Lung (tissue), 12 donors: Measurements from ENCODE around the gene FAM168A. TPM values are rescaled to one million over a fixed set of nuclear protein-coding genes. Genes with fewer than 3 reads are reported as not detected.

Experiments
- ATAC-seq: fragments of 200-7000 bp; cut with Tn5 transposase; one replicate; pipeline ENCODE4 v1.9.1; 2020; ENCODE audit warnings: moderate number of reproducible peaks; ENCODE audit not compliant: insufficient read depth, low FRiP score
- DNase-seq, 3 donors: peaks; one replicate each; pipeline ENCODE4 v3.0.0-alpha.2; 2013 to 2017
- H3K27ac ChIP-seq, 2 donors: one replicate each; pipeline ENCODE4 v1.5.1; 2013; ENCODE audit warnings: mild to moderate bottlenecking in 2 of 2, moderate library complexity in 2 of 2, control low read depth in 1 of 2, inconsistent platforms in 1 of 2, low read depth in 1 of 2, low read length in 1 of 2
- H3K27me3 ChIP-seq, 3 donors: one replicate each; pipeline ENCODE4 v1.5.1; 2013; ENCODE audit warnings: low read length in 2 of 3; ENCODE audit not compliant: control insufficient read depth in 3 of 3, insufficient read depth in 3 of 3
- H3K36me3 ChIP-seq, 4 donors: one replicate each; pipeline ENCODE4 v1.5.1; 2013; ENCODE audit warnings: low read length in 4 of 4, mild to moderate bottlenecking in 1 of 4, moderate library complexity in 1 of 4; ENCODE audit not compliant: control insufficient read depth in 4 of 4, insufficient read depth in 4 of 4
- H3K4me1 ChIP-seq, 5 donors: one replicate each; pipeline ENCODE4 v1.5.1; 2013; ENCODE audit warnings: low read length in 5 of 5, mild to moderate bottlenecking in 2 of 5, moderate library complexity in 1 of 5; ENCODE audit not compliant: control insufficient read depth in 5 of 5, insufficient read depth in 5 of 5
- H3K4me3 ChIP-seq: one replicate; pipeline ENCODE4 v1.5.1; 2013; ENCODE audit warnings: mild to moderate bottlenecking, control low read depth, moderate library complexity
- H3K9ac ChIP-seq, 2 donors: one replicate each; pipeline ENCODE4 v1.5.1; 2013; ENCODE audit warnings: low read length in 2 of 2, control low read depth in 1 of 2; ENCODE audit not compliant: insufficient read depth in 1 of 2
- H3K9me3 ChIP-seq, 4 donors: one replicate each; pipeline ENCODE4 v1.5.1; 2013; ENCODE audit warnings: low read length in 3 of 4, mild to moderate bottlenecking in 1 of 4, moderate library complexity in 1 of 4; ENCODE audit not compliant: control insufficient read depth in 4 of 4, insufficient read depth in 3 of 4
- WGBS, 2 donors: extraction: QIAGEN DNeasy Blood & Tissue Kit; methylation state at CpG; one replicate each; pipeline ENCODE4 v1.1.7; 2013; 5-methylcytosine and 5-hydroxymethylcytosine counted together
- polyA plus RNA-seq, 2 donors: library from polyadenylated mRNA; stranded (reverse); fragments of 200-250 nt; gene quantifications; one replicate each; pipeline ENCODE4 v1.2.1, GENCODE V29; 2013
- total RNA-seq, 2 donors: library from RNA; depleted of rRNA in 1 of 2; stranded (reverse); fragments of >200 nt in 1 of 2; gene quantifications; one replicate each; pipeline ENCODE4 v1.2.1, GENCODE V29; 2014 to 2021
- TF ChIP-seq, protein P1 (sequence below): IDR thresholded peaks from 2 replicates; pipeline ENCODE4 v1.5.1; 2012; ENCODE audit warnings: mild to moderate bottlenecking; ENCODE audit errors: control extremely low read depth, extremely low read depth
- donor health status: control.
- donor health status: control.
- donor health status: Bipolar disorder and iron deficiency.
- donor health status: healthy.
- donor health status: DM: yes; HTN: yes; CAD: no.

Gene FAM168A
- total and polyA plus RNA-seq, 4 donors, result 6.7 to 25.5 (median 17.1) TPM

DNA sequence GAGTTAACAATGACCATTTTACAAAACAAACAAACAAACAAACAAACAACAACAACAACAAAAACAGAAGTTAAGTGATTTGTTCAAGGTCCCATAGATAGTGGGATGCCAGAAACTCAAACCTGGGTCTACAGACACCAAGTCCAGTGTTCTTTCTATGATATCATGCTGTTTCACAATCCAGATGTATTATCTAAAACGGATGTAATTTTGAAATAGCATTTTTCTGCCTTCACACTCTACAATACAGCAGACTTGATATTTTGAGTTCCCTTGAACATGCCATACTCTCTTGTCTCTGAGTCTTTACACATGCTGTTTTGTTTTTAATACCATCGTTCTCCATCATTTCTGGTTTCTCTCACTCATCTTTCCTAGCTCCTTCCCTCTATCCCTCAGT is 117.2 kb downstream of the FAM168A start:
- TF ChIP-seq, protein P1, sequence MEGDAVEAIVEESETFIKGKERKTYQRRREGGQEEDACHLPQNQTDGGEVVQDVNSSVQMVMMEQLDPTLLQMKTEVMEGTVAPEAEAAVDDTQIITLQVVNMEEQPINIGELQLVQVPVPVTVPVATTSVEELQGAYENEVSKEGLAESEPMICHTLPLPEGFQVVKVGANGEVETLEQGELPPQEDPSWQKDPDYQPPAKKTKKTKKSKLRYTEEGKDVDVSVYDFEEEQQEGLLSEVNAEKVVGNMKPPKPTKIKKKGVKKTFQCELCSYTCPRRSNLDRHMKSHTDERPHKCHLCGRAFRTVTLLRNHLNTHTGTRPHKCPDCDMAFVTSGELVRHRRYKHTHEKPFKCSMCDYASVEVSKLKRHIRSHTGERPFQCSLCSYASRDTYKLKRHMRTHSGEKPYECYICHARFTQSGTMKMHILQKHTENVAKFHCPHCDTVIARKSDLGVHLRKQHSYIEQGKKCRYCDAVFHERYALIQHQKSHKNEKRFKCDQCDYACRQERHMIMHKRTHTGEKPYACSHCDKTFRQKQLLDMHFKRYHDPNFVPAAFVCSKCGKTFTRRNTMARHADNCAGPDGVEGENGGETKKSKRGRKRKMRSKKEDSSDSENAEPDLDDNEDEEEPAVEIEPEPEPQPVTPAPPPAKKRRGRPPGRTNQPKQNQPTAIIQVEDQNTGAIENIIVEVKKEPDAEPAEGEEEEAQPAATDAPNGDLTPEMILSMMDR, result no peak
- Histone ChIP-seq H3K4me1 (peaks cover 0 to 4% (median 0%) of the 10 kb centered on the region in 5 donors), H3K4me3 (no peak overlapping the region), H3K9me3 (no peaks in the 10 kb centered on the region), H3K27me3 (no peaks in the 10 kb centered on the region), H3K27ac (no peak overlapping the region), H3K36me3 (no peaks in the 10 kb centered on the region), H3K9ac (no peak overlapping the region)
- no peak for ATAC-seq
- 39 to 59% methylated on average over 2 of the region's 2 CpGs for WGBS, 2 donors
- DNase-seq, result peak in 2 of 3 donors; percentile 47 to 68

DNA sequence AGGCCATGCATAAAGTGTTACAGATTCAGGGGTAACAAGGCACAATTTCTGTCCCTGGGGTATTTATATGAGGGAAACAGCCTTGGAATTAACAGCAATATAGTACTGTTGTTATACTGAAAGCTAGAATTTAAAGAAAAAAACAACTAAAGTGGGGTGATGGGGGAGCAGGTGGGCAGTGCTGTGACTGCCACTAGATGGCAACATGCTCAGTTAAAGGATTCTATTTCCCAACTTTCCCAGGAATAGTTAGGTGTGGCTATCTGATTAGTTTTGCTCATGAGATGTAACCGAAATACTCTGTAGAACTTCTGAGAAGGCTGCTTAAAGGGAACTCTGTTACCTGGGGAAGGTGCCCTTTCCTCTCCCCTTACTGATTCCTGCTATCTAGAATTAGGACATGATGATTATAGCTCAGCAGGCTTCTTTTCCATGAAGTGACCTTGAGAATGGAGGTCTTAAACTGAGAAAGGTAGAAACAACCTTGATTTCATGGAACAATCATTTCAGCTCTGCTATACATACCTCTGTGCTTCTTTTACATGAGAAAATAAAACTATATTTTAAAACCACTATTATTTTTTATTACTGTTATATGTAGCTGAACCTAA is 119.1 kb downstream of the FAM168A start:
- Histone ChIP-seq H3K27ac (no peak overlapping the region), H3K9ac (no peak overlapping the region), H3K4me1 (peaks cover 0 to 7% (median 0%) of the 10 kb centered on the region in 5 donors), H3K9me3 (no peaks in the 10 kb centered on the region), H3K36me3 (no peaks in the 10 kb centered on the region), H3K27me3 (no peaks in the 10 kb centered on the region), H3K4me3 (no peak overlapping the region)
- 54 to 66% methylated on average over 1 of the region's 1 CpG for WGBS, 2 donors
- DNase-seq (peak in 1 of 3 donors; percentile 16), ATAC-seq (no peak)
- TF ChIP-seq, protein P1, result peak; percentile 7

GRCh38 chr11:73477518-73477917 is 120.4 kb downstream of the FAM168A start:
- 94 to 95% methylated on average over 2 of the region's 2 CpGs for WGBS, 2 donors
- Histone ChIP-seq H3K27me3 (no peaks in the 10 kb centered on the region), H3K4me1 (peaks cover 0 to 7% (median 0%) of the 10 kb centered on the region in 5 donors), H3K9me3 (no peaks in the 10 kb centered on the region), H3K9ac (no peak overlapping the region), H3K27ac (no peak overlapping the region), H3K4me3 (no peak overlapping the region), H3K36me3 (no peaks in the 10 kb centered on the region)
- ATAC-seq, result no peak
- TF ChIP-seq, protein P1, result no peak
- peak in 1 of 3 donors; percentile 12 for DNase-seq
